ENCODE measurements around the gene MED27. TPM values are rescaled to one million over a fixed set of nuclear protein-coding genes. Genes with fewer than 3 reads are reported as not detected.

MED27 gene
- total and polyA plus RNA-seq, 2 of the 8 experiments (the other 6 are each of a cell fraction or from before 2014, with no cell fraction given) = 29.9 to 56.5 TPM

- no peak for TF ChIP-seq TEAD4 (IDR thresholded peaks at IDR 0.05; ENCODE audit: low read depth, low read length)
- no peak for TF ChIP-seq CTBP2 (IDR thresholded peaks at IDR 0.05; ENCODE audit: borderline replicate concordance, insufficient read depth, insufficient read length, low read length)
- no peak for TF ChIP-seq BCL11A (IDR thresholded peaks at IDR 0.05; ENCODE audit: low read depth in 2 of 2, low read length in 2 of 2)
These were observed 43.1 kb downstream of the MED27 start (continued) for GRCh38 chr9:132036521-132036920.
